Neuronal stem cell (in vitro differentiated cells): ENCODE results near the gene CBL.

Experiments
- DNase-seq: peaks from one replicate; pipeline ENCODE4 v3.0.0-alpha.2; 2013; ENCODE audit warnings: low spot score
- H2AFZ ChIP-seq: one replicate; pipeline ENCODE4 v1.6.1; 2013; ENCODE audit warnings: mild to moderate bottlenecking, low read length, inconsistent platforms
- H2AK5ac ChIP-seq: 2 replicates; pipeline ENCODE4 v1.6.1; 2013; ENCODE audit warnings: low read depth, mild to moderate bottlenecking, inconsistent platforms, low read length, moderate library complexity, mixed read lengths
- H2BK120ac ChIP-seq: 2 replicates; pipeline ENCODE4 v1.6.1; 2013; ENCODE audit warnings: low read depth, mild to moderate bottlenecking, inconsistent platforms, low read length, moderate library complexity, mixed read lengths
- H2BK12ac ChIP-seq: one replicate; pipeline ENCODE4 v1.6.1; 2013; ENCODE audit warnings: low read length, inconsistent platforms
- H2BK15ac ChIP-seq: 2 replicates; pipeline ENCODE4 v1.6.1; 2013; ENCODE audit warnings: mild to moderate bottlenecking, low read length, inconsistent platforms, mixed read lengths
- H2BK5ac ChIP-seq: one replicate; pipeline ENCODE4 v1.6.1; 2013; ENCODE audit warnings: inconsistent platforms, mild to moderate bottlenecking, low read length, moderate library complexity
- H3K14ac ChIP-seq: one replicate; pipeline ENCODE4 v1.6.1; 2013; ENCODE audit warnings: low read length, inconsistent platforms
- H3K18ac ChIP-seq: 2 replicates; pipeline ENCODE4 v1.6.1; 2013; ENCODE audit warnings: low read length, inconsistent platforms
- H3K23ac ChIP-seq: 2 replicates; pipeline ENCODE4 v1.6.1; 2013; ENCODE audit warnings: low read depth, mild to moderate bottlenecking, mixed read lengths, low read length, inconsistent platforms; ENCODE audit not compliant: poor library complexity
- H3K27ac ChIP-seq: replicated peaks from 3 replicates; pipeline ENCODE4 v1.5.1; 2013; ENCODE audit warnings: low read length, inconsistent platforms
- H3K27me3 ChIP-seq, 3 experiments: 2 replicates each; pipeline ENCODE4 v1.6.1; 2013; ENCODE audit warnings: low read length in 3 of 3, mild to moderate bottlenecking in 2 of 3, inconsistent platforms in 1 of 3, low read depth in 1 of 3, mixed read lengths in 1 of 3, moderate library complexity in 1 of 3; ENCODE audit not compliant: control insufficient read depth in 3 of 3, insufficient read depth in 3 of 3
- H3K36me3 ChIP-seq, 2 donors: replicated peaks in 1 of 2; 2 replicates each; pipeline ENCODE4 v1.6.1; 2013; ENCODE audit warnings: low read length in 2 of 2; ENCODE audit not compliant: control insufficient read depth in 2 of 2, insufficient read depth in 2 of 2
- H3K4ac ChIP-seq: 2 replicates; pipeline ENCODE4 v1.6.1; 2013; ENCODE audit warnings: inconsistent platforms, mild to moderate bottlenecking, low read length, moderate library complexity
- H3K4me1 ChIP-seq, 2 donors: 1 replicate in 1 of 2; 2 replicates in 1 of 2; pipeline ENCODE4 v1.6.1; 2013; ENCODE audit warnings: low read length in 2 of 2, low read depth in 1 of 2; ENCODE audit not compliant: control insufficient read depth in 2 of 2, insufficient read depth in 1 of 2
- H3K4me2 ChIP-seq: one replicate; pipeline ENCODE4 v1.6.1; 2013; ENCODE audit warnings: mild to moderate bottlenecking, low read length, inconsistent platforms; ENCODE audit not compliant: insufficient read depth, poor library complexity, severe bottlenecking
- H3K4me3 ChIP-seq, 2 donors: 2 replicates each; pipeline ENCODE4 v1.5.1; 2013; ENCODE audit warnings: low read length in 2 of 2, mild to moderate bottlenecking in 2 of 2, inconsistent platforms in 1 of 2, moderate library complexity in 1 of 2
- H3K79me1 ChIP-seq: one replicate; pipeline ENCODE4 v1.6.1; 2013; ENCODE audit warnings: low read depth, mild to moderate bottlenecking, inconsistent platforms, low read length, moderate library complexity
- H3K9ac ChIP-seq: one replicate; pipeline ENCODE4 v1.6.1; 2013; ENCODE audit warnings: mild to moderate bottlenecking, low read depth, low read length, inconsistent platforms; ENCODE audit not compliant: poor library complexity
- H3K9me3 ChIP-seq, 2 donors: replicated peaks in 1 of 2; 2 replicates each; pipeline versions ENCODE3 to v1.6.1; 2013; ENCODE audit warnings: low read length in 2 of 2, mild to moderate bottlenecking in 2 of 2, inconsistent platforms in 1 of 2, low read depth in 1 of 2, mixed read lengths in 1 of 2, moderate library complexity in 1 of 2; ENCODE audit not compliant: control insufficient read depth in 2 of 2, insufficient read depth in 1 of 2
- H4K8ac ChIP-seq: one replicate; pipeline ENCODE4 v1.6.1; 2013; ENCODE audit warnings: low read depth, mild to moderate bottlenecking, inconsistent platforms, low read length, moderate library complexity
- H4K91ac ChIP-seq: one replicate; pipeline ENCODE4 v1.6.1; 2013; ENCODE audit warnings: low read length, low read depth, mild to moderate bottlenecking, inconsistent platforms; ENCODE audit not compliant: poor library complexity
- WGBS, 2 donors: extraction: QIAGEN DNeasy Blood & Tissue Kit; methylation state at CpG; one replicate each; pipeline ENCODE4 v1.1.7; 2013; ENCODE audit warnings: missing lambda C conversion rate in 2 of 2, mixed read lengths in 1 of 2; ENCODE audit not compliant: insufficient read length in 2 of 2, insufficient replicate concordance in 1 of 2; ENCODE audit errors: extremely low coverage in 2 of 2; 5-methylcytosine and 5-hydroxymethylcytosine counted together

The CBL gene

GRCh38 chr11:119324189-119324588, 118.0 kb downstream of the CBL start:
- H3K4ac ChIP-seq = no peak overlapping the region
- no peaks in the 10 kb centered on the region for H3K9me3 ChIP-seq
- H3K79me1 ChIP-seq = no peaks in the 10 kb centered on the region
- no peak for DNase-seq
- no peak overlapping the region for H2BK15ac ChIP-seq
- no peak overlapping the region for H2AK5ac ChIP-seq
- no peak overlapping the region for H2BK12ac ChIP-seq
- H3K23ac ChIP-seq = no peak overlapping the region
- no peak overlapping the region for H3K27ac ChIP-seq
- no peak overlapping the region for H3K4me2 ChIP-seq
- H3K14ac ChIP-seq = no peak overlapping the region
- H2AFZ ChIP-seq = peak overlapping the region; percentile 33
- H2BK120ac ChIP-seq = no peak overlapping the region
- no peaks in the 10 kb centered on the region for H3K36me3 ChIP-seq
- no peak overlapping the region for H3K18ac ChIP-seq
- H3K4me3 ChIP-seq = no peak overlapping the region
- no peak overlapping the region for H3K9ac ChIP-seq
- no peak overlapping the region for H4K8ac ChIP-seq
- no CpG with 5 or more reads among the region's 4 CpGs for WGBS, 2 donors
- peaks cover 12 to 16% of the 10 kb centered on the region in 2 donors for H3K4me1 ChIP-seq
- no peaks in the 10 kb centered on the region for H3K27me3 ChIP-seq
- no peak overlapping the region for H2BK5ac ChIP-seq
- no peak overlapping the region for H4K91ac ChIP-seq

GRCh38 chr11:119329320-119329719, 123.2 kb downstream of the CBL start:
- no peak overlapping the region for H3K4ac ChIP-seq
- H3K4me1 ChIP-seq = peaks cover 0 to 13% of the 10 kb centered on the region in 2 donors
- H3K4me2 ChIP-seq = no peak overlapping the region
- no peak overlapping the region for H2BK15ac ChIP-seq
- H3K9ac ChIP-seq = no peak overlapping the region
- H2BK120ac ChIP-seq = no peak overlapping the region
- H3K14ac ChIP-seq = no peak overlapping the region
- H3K23ac ChIP-seq = no peak overlapping the region
- H3K36me3 ChIP-seq = no peaks in the 10 kb centered on the region
- H3K18ac ChIP-seq = no peak overlapping the region
- DNase-seq = no peak
- no peak overlapping the region for H3K4me3 ChIP-seq
- no peak overlapping the region for H3K27ac ChIP-seq
- no peaks in the 10 kb centered on the region for H3K79me1 ChIP-seq
- no peaks in the 10 kb centered on the region for H3K9me3 ChIP-seq
- H3K27me3 ChIP-seq = peaks cover 0 to 4% (median 0%) of the 10 kb centered on the region in 3 experiments
- H2BK5ac ChIP-seq = no peak overlapping the region
- no peak overlapping the region for H2AFZ ChIP-seq
- no peak overlapping the region for H4K91ac ChIP-seq
- H2BK12ac ChIP-seq = no peak overlapping the region
- H2AK5ac ChIP-seq = no peak overlapping the region
- no peak overlapping the region for H4K8ac ChIP-seq
- no CpG with 5 or more reads among the region's 2 CpGs for WGBS, 2 donors

GRCh38 chr11:119330237-119330636, 124.1 kb downstream of the CBL start:
- H3K9ac ChIP-seq = no peak overlapping the region
- H3K4ac ChIP-seq = no peak overlapping the region
- no peak overlapping the region for H2BK12ac ChIP-seq
- no peak overlapping the region for H3K14ac ChIP-seq
- H2BK15ac ChIP-seq = no peak overlapping the region
- no peak overlapping the region for H4K91ac ChIP-seq
- peaks cover 7% of the 10 kb centered on the region for H3K79me1 ChIP-seq
- no peaks in the 10 kb centered on the region for H3K9me3 ChIP-seq
- no peak for DNase-seq
- H3K18ac ChIP-seq = no peak overlapping the region
- no peak overlapping the region for H3K23ac ChIP-seq
- no peak overlapping the region for H3K4me2 ChIP-seq
- H3K27me3 ChIP-seq = peaks cover 0 to 4% (median 0%) of the 10 kb centered on the region in 3 experiments
- H4K8ac ChIP-seq = no peak overlapping the region
- no peak overlapping the region for H2AK5ac ChIP-seq
- H3K27ac ChIP-seq = no peak overlapping the region
- H3K4me1 ChIP-seq = peaks cover 6 to 17% of the 10 kb centered on the region in 2 donors
- no peaks in the 10 kb centered on the region for H3K36me3 ChIP-seq
- WGBS, 2 donors = no CpG with 5 or more reads among the region's 1 CpG
- no peak overlapping the region for H2BK5ac ChIP-seq
- no peak overlapping the region for H2BK120ac ChIP-seq
- no peak overlapping the region for H3K4me3 ChIP-seq
- H2AFZ ChIP-seq = no peak overlapping the region

GRCh38 chr11:119332111-119332765, 126.1 kb downstream of the CBL start:
- no peak for DNase-seq
- Histone ChIP-seq H2BK5ac (no peak overlapping the region), H3K4me3 (no peak overlapping the region), H3K9me3 (no peaks in the 10 kb centered on the region), H2BK15ac (no peak overlapping the region), H3K27ac (peak overlapping the region; percentile 76), H3K18ac (no peak overlapping the region), H3K4me2 (no peak overlapping the region), H3K9ac (no peak overlapping the region), H3K36me3 (peaks cover 13 to 16% of the 10 kb centered on the region in 2 donors), H2BK120ac (no peak overlapping the region), H3K23ac (no peak overlapping the region), H3K27me3 (peaks cover 0 to 4% (median 0%) of the 10 kb centered on the region in 3 experiments), H2AK5ac (no peak overlapping the region), H3K4me1 (peaks cover 14 to 27% of the 10 kb centered on the region in 2 donors), H3K79me1 (peaks cover 20% of the 10 kb centered on the region), H2BK12ac (no peak overlapping the region), H4K91ac (no peak overlapping the region), H3K4ac (no peak overlapping the region), H4K8ac (no peak overlapping the region), H2AFZ (peak overlapping the region; percentile 75), H3K14ac (no peak overlapping the region)
- WGBS, 2 donors = no CpG with 5 or more reads among the region's 4 CpGs
